Measurements from ENCODE around the gene CADM1.

CADM1 gene

DNA sequence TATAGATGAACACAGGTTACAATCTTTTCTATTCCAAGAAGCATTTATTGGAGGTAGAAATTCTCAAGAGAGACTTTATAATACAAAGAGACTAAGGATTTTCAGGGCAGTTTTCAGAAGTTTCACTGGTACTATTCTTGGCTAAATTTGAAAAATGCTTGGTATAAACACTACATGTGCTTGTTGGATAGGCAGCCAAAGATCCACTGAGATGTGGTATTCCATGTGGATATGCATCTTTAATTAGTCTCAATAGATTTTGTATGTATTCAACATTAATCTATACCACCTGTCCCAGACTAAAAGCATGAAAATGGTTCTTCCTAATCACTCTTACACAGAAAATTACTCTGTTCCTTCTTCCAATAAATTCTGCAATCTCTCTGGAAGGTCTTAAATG, 232.6 kb downstream of the CADM1 start:
- H3K4me3 ChIP-seq: no peak overlapping the region
- intact Hi-C loops (cut with DNase I; ENCODE audit: low total_unique reads): no loop called here
- H3K36me3 ChIP-seq: no peaks in the 10 kb centered on the region
- no peaks in the 10 kb centered on the region for H3K9me3 ChIP-seq
- no peaks in the 10 kb centered on the region for H3K27me3 ChIP-seq
- TF ChIP-seq CTCF (IDR thresholded peaks at IDR 0.05): no peak
- H3K27ac ChIP-seq: no peak overlapping the region
- no peak for DNase-seq
- no peaks in the 10 kb centered on the region for H3K4me1 ChIP-seq

- intact Hi-C loops (cut with DNase I; ENCODE audit: low total_unique reads): no loop called here
- no peak for TF ChIP-seq CTCF (IDR thresholded peaks at IDR 0.05)
- H3K27ac ChIP-seq: no peak overlapping the region
- no peaks in the 10 kb centered on the region for H3K9me3 ChIP-seq
- H3K4me1 ChIP-seq: no peaks in the 10 kb centered on the region
- H3K36me3 ChIP-seq: no peaks in the 10 kb centered on the region
- no peaks in the 10 kb centered on the region for H3K27me3 ChIP-seq
- no peak overlapping the region for H3K4me3 ChIP-seq
- DNase-seq: no peak
Measured at GRCh38 chr11:115269191-115269950, 234.8 kb downstream of the CADM1 start.

GRCh38 chr11:115267871-115268270, 236.3 kb downstream of the CADM1 start:
- DNase-seq: no peak
- H3K4me1 ChIP-seq: no peaks in the 10 kb centered on the region
- intact Hi-C loops (cut with DNase I; ENCODE audit: low total_unique reads): no loop called here
- H3K36me3 ChIP-seq: no peaks in the 10 kb centered on the region
- no peaks in the 10 kb centered on the region for H3K27me3 ChIP-seq
- no peak for TF ChIP-seq CTCF (IDR thresholded peaks at IDR 0.05)
- no peak overlapping the region for H3K4me3 ChIP-seq
- H3K9me3 ChIP-seq: no peaks in the 10 kb centered on the region
- no peak overlapping the region for H3K27ac ChIP-seq

GRCh38 chr11:115267238-115267781, 236.9 kb downstream of the CADM1 start:
- Histone ChIP-seq H3K4me1 (no peaks in the 10 kb centered on the region), H3K36me3 (no peaks in the 10 kb centered on the region), H3K27me3 (no peaks in the 10 kb centered on the region), H3K27ac (no peak overlapping the region), H3K9me3 (no peaks in the 10 kb centered on the region), H3K4me3 (no peak overlapping the region)
- no peak for DNase-seq
- intact Hi-C loops (cut with DNase I; ENCODE audit: low total_unique reads): no loop called here
- TF ChIP-seq CTCF (IDR thresholded peaks at IDR 0.05): no peak

DNA sequence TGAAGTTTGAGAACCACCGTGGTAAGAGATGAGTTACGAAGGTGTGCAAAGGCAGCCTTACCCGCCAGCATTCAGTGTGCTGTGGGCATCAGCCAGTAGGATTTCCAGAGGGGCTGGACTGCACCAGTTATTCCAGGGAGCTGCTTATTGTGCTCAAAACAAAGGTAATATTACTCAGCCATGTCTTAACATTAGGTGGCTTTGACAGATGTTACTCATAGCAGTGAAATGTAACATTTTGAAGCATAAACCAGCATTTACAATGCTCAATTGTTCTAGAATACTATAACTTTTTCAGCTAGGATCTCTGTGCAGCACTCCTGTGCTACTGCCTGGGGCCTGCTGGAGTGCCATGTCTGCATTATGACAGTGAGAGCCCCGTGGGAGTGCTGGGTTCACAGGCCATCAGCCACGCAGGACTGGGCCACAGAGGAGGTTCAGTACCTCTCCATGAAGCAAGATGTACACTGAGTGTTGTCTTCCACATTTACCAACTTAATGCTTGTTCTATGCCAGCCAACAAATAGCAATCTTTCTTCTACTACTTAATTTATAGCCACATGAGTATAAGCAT, 238.1 kb downstream of the CADM1 start:
- Histone ChIP-seq H3K9me3 (no peaks in the 10 kb centered on the region), H3K4me1 (no peaks in the 10 kb centered on the region), H3K27me3 (no peaks in the 10 kb centered on the region), H3K27ac (no peak overlapping the region), H3K36me3 (no peaks in the 10 kb centered on the region), H3K4me3 (no peak overlapping the region)
- intact Hi-C loops (cut with DNase I; ENCODE audit: low total_unique reads): no loop called here
- TF ChIP-seq CTCF (IDR thresholded peaks at IDR 0.05): no peak
- no peak for DNase-seq

Measured in tibial artery (tissue), 4 donors.